ENCODE data around the gene NMUR1. TPM values are rescaled to one million over a fixed set of nuclear protein-coding genes. Genes with fewer than 3 reads are reported as not detected.

The NMUR1 gene
- total RNA-seq, 2 experiments from 2014 or later = 0.06 to 0.15 TPM

DNA sequence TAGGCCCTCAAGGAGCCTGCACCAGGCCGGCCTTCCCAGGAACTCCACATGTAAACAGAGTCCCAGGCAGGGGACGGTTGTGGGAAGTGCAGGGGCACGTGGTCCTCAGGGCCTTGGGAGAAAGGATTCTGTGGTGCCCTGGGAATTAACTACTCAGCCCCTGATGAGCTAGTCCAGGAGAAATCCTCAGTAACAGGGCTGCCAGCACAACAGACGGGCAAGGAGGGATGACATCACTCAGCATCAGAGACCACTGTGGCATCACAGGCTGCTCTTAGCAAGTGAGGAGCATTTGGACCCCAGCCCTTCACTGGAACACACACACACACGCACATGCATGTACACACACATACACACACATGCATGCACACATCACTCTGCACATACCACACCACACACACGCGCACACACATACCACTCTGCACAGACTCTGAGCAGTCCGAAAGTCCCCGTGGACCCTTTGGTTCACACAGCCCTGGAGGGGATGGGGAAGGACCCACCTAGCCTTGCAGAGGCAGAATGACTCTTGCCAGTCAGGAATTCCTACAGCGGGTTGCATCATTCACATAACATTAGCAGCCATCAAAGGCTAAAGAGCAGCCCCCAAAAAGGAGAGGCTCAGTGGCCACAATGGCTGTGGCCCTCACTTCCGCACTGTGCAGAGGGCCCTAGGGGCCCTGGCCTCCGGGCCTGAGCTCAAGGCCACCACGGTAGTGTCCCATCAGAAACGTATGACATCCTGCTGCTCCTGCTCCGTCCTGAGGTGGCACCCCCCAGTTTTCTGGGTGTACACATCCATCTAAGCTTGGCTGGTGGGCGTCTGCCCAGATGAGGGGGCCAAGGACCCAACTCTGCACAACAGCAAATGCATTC is 1.9 kb upstream of the NMUR1 start:
- ChIA-PET POLR2A (no interaction called here), CTCF (interaction anchor here (1.0 to 2.1 kb wide), 8 partner anchors 10 to 143 kb away, joined by 3 to 10 read pairs (median 4); no protein-coding TSS in a partner anchor)

DNA sequence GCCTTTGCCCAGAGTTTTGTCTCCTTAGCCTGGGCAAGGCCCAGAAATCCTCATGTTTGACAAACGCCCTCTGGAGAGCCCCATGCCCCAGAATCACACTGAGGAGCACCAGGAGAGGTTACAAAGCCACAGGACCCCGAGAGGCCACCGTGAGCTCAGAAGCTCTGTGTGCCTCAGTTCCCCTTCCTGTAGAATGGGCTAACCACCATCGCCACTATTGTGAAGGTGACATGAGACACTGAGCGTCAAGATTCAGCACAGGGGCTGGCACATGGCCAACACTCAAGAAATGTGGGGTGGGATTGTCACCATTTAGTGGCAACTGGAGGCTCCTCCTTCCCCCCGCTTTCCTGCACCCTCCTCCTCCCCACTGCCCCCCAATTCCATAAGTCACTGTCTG is 1.2 kb upstream of the NMUR1 start:
- ChIA-PET POLR2A (no interaction called here), CTCF (interaction anchor here (1.0 to 2.1 kb wide), 7 partner anchors 10 to 55 kb away, joined by 3 to 10 read pairs (median 4); no protein-coding TSS in a partner anchor)

DNA sequence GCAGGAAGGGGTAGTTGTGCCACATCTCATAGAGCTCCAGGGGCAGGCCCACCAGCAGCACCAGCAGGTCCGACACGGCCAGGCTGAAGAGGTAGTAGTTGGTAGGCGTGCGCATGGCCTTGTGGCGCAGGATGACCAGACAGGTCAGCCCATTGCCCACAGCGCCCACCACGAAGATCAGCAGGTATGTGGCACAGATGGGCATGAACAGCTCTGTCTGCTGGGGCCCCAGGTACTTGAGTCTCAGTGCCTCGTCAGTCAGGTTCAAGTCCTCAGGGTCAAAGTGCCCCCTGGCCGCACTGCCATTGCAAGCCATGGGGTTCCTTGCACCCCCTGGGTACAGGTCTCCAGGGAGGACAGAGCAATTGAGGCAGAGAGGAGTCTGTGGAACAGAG is 1.6 kb downstream of the NMUR1 start:
- ChIA-PET CTCF (interaction anchor here (0.9 to 1.6 kb wide), 4 partner anchors 22 to 83 kb away, joined by 3 to 4 read pairs (median 3); no protein-coding TSS in a partner anchor), POLR2A (no interaction called here)

DNA sequence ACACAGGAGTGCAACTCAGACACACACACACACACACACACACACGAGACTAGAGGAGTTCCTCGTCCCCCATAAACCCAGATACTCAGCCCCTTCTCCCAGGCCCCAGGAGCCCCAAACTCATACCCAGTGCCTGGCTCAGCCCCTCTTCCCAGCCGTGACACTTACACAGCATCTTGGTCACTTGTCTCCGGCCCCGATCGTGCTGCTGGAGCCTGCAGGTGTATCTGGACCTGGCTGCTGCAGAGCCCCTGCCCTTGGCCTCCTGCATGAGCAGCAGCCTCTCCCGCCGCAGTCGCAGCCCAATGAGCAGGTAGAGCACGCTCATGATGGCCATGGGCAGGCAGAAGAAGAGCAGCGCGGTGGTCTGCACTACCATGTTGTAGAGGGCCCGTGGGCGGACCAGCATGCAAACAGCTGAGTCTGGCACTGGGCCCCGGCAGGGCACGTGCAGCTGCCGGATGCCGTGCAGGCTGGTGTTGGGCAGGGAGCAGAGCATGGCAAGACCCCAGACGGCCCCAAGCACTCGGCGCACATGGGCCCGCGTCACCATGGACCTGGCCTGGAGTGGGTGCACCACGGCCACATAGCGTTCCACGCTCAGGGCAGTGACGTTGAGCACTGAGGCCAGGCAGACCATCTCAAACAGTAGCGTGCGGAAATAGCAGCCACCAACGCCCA is 2.1 kb downstream of the NMUR1 start:
- POLR2A ChIA-PET = no interaction called here
- CTCF ChIA-PET = interaction anchor here (0.9 to 1.6 kb wide), 4 partner anchors 23 to 83 kb away, joined by 3 to 4 read pairs (median 3); no protein-coding TSS in a partner anchor

DNA sequence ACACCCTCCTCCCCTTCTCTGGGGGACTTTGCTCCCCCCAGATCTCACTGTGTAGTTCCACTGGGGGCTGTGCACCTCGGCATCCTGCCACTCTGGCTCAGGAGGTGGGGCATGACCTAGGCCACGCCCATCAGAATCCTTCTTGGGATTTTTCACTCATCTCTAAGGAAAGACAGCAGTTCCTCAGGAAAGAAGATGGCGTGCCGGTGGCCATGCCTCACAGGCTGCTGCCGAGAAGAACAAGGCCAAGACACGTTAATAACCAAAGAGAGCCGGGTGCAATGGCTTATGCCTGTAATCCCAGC is 3.2 kb downstream of the NMUR1 start:
- POLR2A ChIA-PET = no interaction called here
- CTCF ChIA-PET = interaction anchor here (0.7 to 1.9 kb wide), 4 partner anchors 10 to 188 kb away, joined by 3 to 7 read pairs (median 6); no protein-coding TSS in a partner anchor

DNA sequence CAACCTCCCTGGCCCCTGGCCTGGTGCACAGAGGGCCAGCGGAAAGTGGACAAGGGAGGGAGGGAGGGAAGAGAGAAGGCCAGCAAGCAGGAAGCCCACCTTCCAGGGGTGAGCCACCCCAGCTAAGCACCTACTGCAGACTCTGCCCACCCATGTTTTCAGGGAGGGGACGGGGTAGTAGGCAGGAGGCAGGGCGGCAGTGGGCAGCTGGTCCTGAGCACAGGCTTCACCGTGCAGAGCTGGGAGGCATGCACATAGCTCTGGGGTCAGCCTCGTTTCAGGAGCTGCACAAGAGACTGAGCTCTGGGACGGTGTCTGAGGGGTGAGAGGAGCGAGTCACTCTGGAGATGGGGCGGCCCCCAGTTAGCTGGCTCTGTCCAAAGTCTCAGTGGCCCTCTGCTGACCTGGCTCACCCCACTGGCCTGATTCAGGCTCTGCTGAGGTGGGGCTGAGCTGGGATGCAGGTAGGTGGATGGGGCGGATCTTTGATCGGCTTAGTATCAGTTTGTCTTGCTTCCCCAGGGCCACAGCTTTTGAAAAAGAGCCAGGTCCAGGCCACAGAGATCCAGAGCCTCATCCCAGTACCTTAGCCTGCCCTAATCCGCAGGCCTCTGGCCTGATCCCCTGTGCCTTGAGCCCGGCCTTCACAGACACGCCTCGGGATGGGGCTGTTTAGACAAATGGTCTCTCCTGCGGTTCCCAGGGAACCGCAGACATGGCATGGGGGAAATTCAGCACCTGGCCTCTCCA is 3.7 kb downstream of the NMUR1 start:
- POLR2A ChIA-PET = no interaction called here

DNA sequence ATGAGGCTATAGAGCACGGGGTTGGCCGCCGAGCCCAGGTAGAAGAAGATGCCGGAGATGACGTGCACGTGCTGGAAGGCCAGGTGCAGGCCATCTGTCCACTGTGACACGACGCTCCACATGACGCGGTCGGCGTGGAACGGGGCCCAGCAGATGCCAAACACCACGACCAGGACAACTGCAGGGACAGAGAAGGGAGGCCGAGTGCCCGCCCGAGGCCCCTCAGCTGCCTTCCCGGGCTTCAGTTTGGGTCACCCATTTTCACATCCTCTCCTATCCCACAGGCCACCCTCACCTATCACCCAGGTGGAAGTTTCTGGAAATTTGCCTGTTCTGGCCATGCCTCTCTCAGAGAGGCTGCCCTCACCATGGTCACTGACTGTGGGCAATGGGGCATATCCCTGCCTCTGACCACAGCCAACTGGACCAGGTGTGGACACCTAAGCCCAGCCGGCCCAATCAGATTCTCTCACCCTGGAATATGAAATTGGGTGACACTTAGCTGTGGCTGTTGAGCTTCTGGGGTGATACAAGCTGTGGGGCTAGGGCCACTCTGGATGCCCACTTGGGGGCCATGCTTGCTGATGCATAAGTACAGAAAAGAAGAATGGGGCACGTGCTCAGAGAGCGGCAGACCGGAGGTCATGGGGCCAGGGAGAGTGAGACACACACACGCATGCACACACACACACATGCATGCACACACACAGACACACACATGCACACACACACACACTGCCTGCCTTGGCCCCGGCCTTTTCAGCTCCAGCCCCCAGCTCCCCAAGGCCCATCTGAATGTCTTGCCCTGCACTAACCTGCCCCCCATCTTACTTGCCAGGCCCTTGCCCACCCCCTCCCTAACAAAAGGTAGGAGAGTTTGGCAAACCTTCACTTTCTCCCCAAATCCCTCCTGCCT is 4.7 kb downstream of the NMUR1 start:
- CTCF ChIA-PET = interaction anchor here (1.0 to 1.9 kb wide), 5 partner anchors 8 to 189 kb away, joined by 3 to 7 read pairs (median 5); no protein-coding TSS in a partner anchor

More for the DNA sequence above, 3.7 kb downstream of the NMUR1 start:
- CTCF ChIA-PET = interaction anchor here (0.7 to 1.9 kb wide), 5 partner anchors 9 to 188 kb away, joined by 3 to 7 read pairs (median 5); no protein-coding TSS in a partner anchor

DNA sequence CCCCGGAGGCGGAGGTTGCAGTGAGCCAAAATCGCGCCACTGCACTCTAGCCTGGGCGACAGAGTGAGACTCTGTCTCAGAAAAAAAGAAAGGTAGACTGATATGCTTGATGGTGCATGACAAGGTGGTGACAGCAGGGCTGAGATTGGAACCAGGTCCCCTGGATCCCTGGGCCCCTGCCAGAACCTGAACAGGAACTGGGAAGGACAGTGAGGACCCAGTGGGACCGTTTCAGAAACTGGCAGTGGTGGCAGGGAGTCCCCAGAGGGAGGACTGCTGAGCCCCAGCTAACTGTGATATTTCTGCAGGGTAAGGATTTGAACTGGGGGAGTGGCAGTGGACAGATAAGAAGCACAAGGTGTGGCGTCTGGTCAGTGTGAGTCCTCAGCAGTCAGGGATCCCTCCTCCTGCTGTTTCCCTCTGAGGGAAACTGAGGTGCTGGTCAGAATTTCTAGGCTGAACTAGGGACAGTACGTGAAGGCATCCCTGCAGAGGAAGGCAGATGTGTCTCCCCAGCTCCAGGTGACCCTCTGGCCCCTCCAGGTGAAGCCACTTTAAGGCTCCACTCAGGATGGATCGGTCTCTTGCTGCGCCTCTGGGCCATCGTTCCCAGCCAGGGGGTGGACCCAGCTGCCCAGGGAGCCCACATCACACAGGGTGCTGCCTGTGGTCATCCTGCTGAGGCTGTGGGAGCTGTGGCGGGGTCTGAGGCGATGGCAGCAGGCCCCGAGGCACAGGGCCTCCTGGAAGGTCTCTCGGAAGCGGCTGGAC is 5.6 kb downstream of the NMUR1 start:
- ChIA-PET CTCF (interaction anchor here (0.7 to 1.6 kb wide), 3 partner anchors 19 to 36 kb away, joined by 3 to 5 read pairs (median 3); no protein-coding TSS in a partner anchor), POLR2A (no interaction called here)

More for the DNA sequence above, 4.7 kb downstream of the NMUR1 start:
- POLR2A ChIA-PET = no interaction called here

DNA sequence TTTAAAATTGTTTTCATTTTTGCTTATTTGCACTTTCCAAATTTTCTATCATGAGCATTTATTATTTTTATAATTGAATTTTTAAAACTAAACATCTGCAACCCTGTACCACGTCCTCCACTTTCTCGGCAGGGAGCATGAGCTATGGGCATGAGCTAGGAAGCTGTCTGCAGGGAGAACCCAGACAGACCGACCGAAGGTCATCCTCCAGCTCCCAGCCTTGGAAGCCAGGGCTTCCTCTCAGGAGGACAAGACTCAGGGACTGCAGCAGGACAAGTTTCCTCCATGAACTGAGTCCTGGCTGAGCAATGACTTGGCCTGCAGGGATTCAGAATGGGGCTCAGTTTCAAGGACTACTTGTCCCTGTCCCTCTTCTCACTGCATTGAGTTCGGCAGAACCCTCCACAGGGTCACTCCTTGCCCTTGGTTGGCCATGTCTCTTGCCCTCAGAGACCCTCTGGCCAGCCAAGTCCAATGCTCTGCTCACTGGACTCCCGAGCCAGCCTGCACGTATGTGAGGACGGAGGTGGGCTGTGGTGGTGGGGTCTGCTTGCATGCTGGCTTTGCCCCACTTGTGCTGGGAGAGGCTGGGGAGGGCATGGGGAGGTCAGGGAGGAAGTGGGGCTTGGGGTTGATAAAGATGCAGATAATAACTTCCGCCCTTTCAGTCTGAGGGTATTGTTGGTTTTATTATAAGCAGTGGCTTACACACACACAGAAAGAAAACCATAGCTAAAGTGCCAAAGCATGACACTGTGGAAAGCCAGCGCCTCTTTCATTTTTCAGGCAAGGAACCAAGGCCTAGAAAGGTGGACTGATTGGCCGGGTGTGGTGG is 6.6 kb downstream of the NMUR1 start:
- CTCF ChIA-PET = interaction anchor here (0.6 to 0.7 kb wide), 3 partner anchors 18 to 40 kb away, joined by 3 read pairs; no protein-coding TSS in a partner anchor

DNA sequence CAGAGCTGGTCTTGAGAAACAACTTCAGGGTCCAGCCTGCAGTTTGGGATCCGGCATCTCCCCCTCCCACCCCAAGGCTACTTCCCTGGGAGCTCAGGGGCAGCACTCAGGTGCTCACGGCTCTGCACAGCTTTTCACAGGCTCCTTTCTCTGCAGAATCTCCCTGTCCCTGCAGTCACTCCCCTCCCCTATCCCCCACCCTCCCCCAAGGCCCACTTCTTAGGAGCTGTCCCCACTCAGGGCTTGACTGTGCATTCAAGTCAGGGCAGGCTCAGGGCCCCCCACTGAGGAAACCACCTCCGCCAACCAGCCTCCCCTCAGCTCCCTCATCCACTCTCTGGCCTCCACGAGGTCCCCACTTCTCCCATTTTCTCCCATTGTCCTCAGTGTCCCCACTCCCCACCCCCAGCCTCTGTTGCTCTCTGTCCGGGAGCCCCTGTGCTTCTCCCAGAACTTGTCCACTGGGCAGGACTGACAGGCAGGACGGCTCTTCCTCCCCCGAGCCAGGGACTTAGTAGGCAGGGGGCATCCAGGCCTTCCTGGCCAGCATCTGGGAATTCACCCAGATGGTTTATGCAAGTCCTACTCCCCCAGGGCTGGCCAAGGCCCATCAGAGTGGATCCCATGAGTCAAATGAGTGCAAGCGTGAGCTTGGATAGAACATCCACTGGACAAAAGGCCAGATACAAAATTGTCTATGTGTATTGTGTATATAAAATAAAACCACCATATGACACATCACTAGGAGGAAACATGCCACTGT is 7.6 kb downstream of the NMUR1 start:
- ChIA-PET POLR2A (no interaction called here), CTCF (interaction anchor here (0.5 to 2.1 kb wide), 6 partner anchors 9 to 682 kb away, joined by 3 to 5 read pairs (median 4); partner anchors contain the start of gene NMUR1)

More for the DNA sequence above, 6.6 kb downstream of the NMUR1 start:
- POLR2A ChIA-PET = no interaction called here

DNA sequence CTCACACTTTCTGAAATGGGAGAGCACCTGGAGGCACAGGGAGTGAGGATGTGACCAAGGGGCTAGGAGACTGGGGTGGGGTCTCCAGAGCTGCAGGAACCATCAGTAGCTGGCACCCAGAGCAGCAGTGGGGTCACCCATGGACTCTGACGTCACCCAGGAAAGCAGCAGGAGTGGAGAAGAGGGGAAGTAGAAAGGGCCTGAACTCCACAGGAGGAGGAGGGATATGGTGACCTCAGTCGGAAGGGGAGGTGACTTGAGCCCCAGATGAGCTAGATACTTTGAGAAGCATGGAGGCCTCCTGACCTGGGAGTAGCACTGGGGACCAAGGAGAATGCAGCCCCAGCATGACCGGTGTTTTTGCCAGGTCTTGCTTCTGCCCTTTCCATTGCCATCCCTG is 8.8 kb downstream of the NMUR1 start:
- ChIA-PET POLR2A (no interaction called here), CTCF (interaction anchor here (1.4 to 2.1 kb wide), 3 partner anchors 10 to 80 kb away, joined by 4 to 5 read pairs (median 5); partner anchors contain the start of gene NMUR1)

DNA sequence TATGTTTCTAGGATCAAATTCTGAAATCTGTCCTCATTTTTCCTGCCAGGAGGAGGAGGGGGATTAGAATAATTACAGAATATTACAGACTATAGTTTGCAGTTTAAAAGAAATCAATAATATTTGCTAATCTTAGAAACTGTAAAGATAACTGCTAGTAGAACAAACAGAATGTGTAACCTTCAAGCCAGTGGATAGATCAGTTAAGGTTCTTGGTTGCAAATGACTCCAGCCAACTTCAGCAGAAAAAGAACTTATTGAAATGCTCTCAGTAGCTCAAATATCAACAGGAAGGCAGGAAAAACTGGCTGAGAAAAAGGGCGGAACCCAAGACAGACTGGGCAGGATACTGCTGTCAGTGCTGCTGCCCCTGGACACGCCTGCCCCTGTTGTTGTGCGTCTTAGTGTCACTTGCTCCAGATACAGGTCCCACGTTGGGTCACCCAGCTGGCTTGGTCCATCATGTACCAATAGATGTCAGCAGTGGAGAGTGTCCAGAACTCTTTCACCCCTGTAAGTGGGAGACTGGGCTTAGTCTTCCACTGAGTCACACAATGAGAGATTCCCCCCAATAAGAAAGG is 10.2 kb downstream of the NMUR1 start:
- POLR2A ChIA-PET = no interaction called here
- CTCF ChIA-PET = interaction anchor here (1.1 kb wide), 1 partner anchor 9 kb away, joined by 3 read pairs; no protein-coding TSS in a partner anchor

DNA sequence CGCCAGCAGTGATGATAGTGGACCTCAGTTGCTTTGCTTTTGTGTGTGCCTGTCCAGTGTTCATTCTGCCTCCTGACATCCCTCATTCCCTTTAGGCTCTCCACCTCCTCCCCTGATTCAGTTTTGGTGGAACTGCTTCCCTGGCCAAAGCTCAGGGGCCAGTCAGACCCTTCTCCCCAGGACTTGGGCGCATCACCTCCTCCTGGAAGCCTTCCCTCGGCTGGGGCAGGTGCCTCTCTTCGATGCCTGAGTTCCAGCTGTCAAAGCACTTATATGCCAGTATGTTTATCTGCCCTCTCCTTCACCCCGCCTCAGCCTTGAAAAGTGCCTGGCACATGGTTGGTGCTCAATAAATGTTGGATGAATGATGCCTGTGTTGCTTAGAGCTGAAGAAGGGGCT is 11.5 kb downstream of the NMUR1 start:
- CTCF ChIA-PET = interaction anchor here (0.7 to 2.4 kb wide), 6 partner anchors 8 to 196 kb away, joined by 3 to 11 read pairs (median 4); partner anchors contain the start of gene NMUR1
- POLR2A ChIA-PET = no interaction called here

DNA sequence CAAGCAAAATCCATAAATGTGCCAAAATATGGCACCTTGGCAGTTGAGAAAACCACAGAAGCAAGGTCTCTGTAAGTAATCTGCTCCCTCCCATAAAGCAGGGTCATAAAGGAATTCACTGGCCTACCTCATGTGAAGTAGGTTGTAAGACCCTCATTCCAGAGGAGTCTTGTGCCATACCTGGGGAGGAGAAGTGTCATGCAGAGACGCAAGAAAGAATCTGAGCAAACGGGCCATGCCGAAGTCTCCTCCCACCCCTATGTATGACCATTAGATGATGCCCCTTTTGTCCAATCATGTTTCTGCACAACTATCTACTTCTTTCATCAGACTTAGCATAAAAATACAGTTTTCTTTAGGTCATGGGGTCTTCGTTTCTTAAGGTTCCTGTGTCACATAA is 14.6 kb downstream of the NMUR1 start:
- ChIA-PET POLR2A (interaction anchor here (2.0 kb wide), 1 partner anchor 51 kb away, joined by 20 read pairs; the partner anchor contains the start of gene NCL), CTCF (interaction anchor here (1.0 to 1.2 kb wide), 4 partner anchors 15 to 96 kb away, joined by 3 to 5 read pairs (median 3); partner anchors contain the start of gene NMUR1)

DNA sequence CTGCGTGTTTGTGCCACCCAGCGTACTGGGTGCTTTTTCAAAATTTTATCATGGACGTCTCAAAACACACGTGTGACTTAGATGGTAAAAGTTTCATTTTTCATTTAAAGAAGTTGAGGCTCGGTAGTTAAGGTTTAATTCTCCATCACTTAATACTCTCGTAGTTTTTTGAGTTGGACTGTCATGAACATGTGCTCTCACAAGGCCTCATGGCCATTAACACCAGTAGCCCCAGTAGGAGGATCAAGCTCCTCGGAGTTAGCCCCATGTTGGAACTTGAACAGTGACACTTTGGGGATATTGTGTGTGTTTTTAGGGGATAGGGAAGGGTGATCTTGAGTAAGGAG is 15.3 kb downstream of the NMUR1 start:
- ChIA-PET POLR2A (interaction anchor here (1.0 to 2.0 kb wide), 4 partner anchors 42 to 568 kb away, joined by 3 to 20 read pairs (median 5); partner anchors contain the start of genes NCL and PTMA), CTCF (interaction anchor here (1.0 to 1.2 kb wide), 5 partner anchors 15 to 162 kb away, joined by 3 to 5 read pairs (median 3); partner anchors contain the start of gene NMUR1)
